ENCODE data around the gene SLC9A7.

- TF ChIP-seq POLR2AphosphoS5 (IDR thresholded peaks at IDR 0.05): no peak
- no peak for TF ChIP-seq POLR2A (IDR thresholded peaks at IDR 0.05; ENCODE audit: low read depth)
- TF ChIP-seq CTCF (IDR thresholded peaks at IDR 0.05): no peak
Measured at GRCh38 chrX:46575991-46576392, 182.9 kb downstream of the SLC9A7 start.
